ENCODE results near the gene ZNF512.

DNA sequence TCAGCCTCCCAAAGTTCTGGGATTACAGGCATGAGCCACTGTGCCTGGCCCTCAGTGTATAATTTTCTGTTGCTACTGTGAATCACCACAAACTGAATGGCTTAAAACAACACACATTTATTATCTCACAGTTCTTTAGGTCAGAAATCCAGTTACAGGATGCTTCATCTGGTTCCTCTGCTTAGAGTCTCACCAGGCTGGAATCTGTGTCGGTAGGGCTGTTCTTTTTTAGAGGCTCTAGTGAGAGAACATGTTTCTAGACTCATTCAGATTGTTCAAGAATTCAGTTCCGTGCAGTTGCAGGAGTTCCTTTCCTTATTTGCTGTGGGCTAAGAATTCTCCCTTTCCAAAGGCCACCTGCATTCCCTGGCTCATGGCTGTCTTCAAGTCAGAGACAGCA, 23.8 kb downstream of the ZNF512 start:
- TF ChIP-seq, protein P1, sequence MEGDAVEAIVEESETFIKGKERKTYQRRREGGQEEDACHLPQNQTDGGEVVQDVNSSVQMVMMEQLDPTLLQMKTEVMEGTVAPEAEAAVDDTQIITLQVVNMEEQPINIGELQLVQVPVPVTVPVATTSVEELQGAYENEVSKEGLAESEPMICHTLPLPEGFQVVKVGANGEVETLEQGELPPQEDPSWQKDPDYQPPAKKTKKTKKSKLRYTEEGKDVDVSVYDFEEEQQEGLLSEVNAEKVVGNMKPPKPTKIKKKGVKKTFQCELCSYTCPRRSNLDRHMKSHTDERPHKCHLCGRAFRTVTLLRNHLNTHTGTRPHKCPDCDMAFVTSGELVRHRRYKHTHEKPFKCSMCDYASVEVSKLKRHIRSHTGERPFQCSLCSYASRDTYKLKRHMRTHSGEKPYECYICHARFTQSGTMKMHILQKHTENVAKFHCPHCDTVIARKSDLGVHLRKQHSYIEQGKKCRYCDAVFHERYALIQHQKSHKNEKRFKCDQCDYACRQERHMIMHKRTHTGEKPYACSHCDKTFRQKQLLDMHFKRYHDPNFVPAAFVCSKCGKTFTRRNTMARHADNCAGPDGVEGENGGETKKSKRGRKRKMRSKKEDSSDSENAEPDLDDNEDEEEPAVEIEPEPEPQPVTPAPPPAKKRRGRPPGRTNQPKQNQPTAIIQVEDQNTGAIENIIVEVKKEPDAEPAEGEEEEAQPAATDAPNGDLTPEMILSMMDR (IDR thresholded peaks at IDR 0.05 in 8 of 11, conservative IDR thresholded peaks at IDR 0.05 in 3 of 11): no peak
- TF ChIP-seq POLR2A (IDR thresholded peaks at IDR 0.05) (no peak), POLR2AphosphoS5 (IDR thresholded peaks at IDR 0.05) (no peak)

Data from spleen (tissue), 7 donors.